ENCODE measurements around the gene SHISA5. TPM values are rescaled to one million over a fixed set of nuclear protein-coding genes. Genes with fewer than 3 reads are reported as not detected.

The SHISA5 gene
- total and polyA plus RNA-seq, 2 of the 4 experiments (the other 2 are of a cell fraction), result 82.3 to 162 TPM

DNA sequence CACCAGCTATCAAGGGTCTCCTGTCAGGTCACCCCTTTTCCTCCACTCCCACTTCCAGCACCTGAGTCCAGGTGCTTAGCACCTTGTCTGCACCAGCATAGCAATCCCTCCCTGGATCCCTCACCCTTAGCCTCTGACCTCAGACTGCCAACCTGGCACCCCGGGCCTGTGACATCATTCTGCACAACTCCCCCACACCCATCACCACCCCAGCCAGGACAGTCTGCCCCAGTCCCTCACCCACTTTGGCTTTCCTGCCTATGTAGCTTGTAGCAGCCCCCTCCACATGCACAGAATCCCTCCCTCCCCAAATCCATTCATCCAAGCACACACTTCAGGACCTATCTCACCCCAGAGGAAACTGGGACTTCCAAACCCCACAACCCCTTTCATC is 73.3 kb downstream of the SHISA5 start:
- H2AK9ac ChIP-seq (replicated peaks; ENCODE audit: low read depth, low read length, poor library complexity), result peak overlapping the region; percentile 98
- H3K4me2 ChIP-seq (ENCODE audit: low read depth, low read length), result no peak overlapping the region
- H3K9ac ChIP-seq (ENCODE audit: low read depth, low read length), result no peak overlapping the region
- H2BK5ac ChIP-seq (ENCODE audit: low read depth, low read length, poor library complexity, severe bottlenecking), result no peak overlapping the region
- no TSS peak for BruUV-seq (replicated peaks)
- H3K27me3 ChIP-seq (ENCODE audit: control insufficient read depth, insufficient read depth, low read length), result no peaks in the 10 kb centered on the region
- no peak overlapping the region for H3K56ac ChIP-seq (ENCODE audit: extremely low read depth, insufficient read depth, low read length)
- H3K9me1 ChIP-seq (ENCODE audit: insufficient read depth, low read length), result peaks cover 13% of the 10 kb centered on the region
- ChIA-PET CTCF (no interaction called here), POLR2A (ENCODE audit: unreplicated experiment) (no interaction called here)
- no peak overlapping the region for H4K5ac ChIP-seq (ENCODE audit: low read depth, low read length)
- no peak overlapping the region for H4K91ac ChIP-seq (ENCODE audit: insufficient read depth, low read depth, low read length)
- no peak overlapping the region for H2BK120ac ChIP-seq (ENCODE audit: low read depth, low read length)
- H3K4ac ChIP-seq (ENCODE audit: low read depth, low read length), result peak overlapping the region; percentile 70
- no peak for ATAC-seq (ENCODE audit: low read depth)
- dilution Hi-C loops (cut with HindIII; ENCODE audit: low sequenced_read_pairs, unreplicated experiment), result no loop called here
- no peak overlapping the region for H3K18ac ChIP-seq (ENCODE audit: low read depth, low read length)
- intact Hi-C loops (cut with micrococcal nuclease), result no loop called here
- peaks cover 21% of the 10 kb centered on the region; the same call in 1 of the 2 replicates for H3K4me1 ChIP-seq (ENCODE audit: control insufficient read depth, insufficient read depth, low read length)
- peaks cover 16 to 48% of the 10 kb centered on the region in 2 experiments; a peak in 3 of 4 replicates for H3K79me1 ChIP-seq (ENCODE audit: low read depth in 1 of 2, low read length in 2 of 2)
- no peak overlapping the region for H3K4me3 ChIP-seq (ENCODE audit: insufficient read depth, low read depth, low read length)
- peak overlapping the region; percentile 20; the same call in 1 of the 2 replicates for H2AK5ac ChIP-seq (ENCODE audit: low read depth, low read length)
- no peak for DNase-seq
- H3K9me3 ChIP-seq (ENCODE audit: control insufficient read depth, insufficient read depth, low read length), result no peaks in the 10 kb centered on the region
- no peak overlapping the region; the same call in 1 of the 2 replicates for H3K23ac ChIP-seq (ENCODE audit: low read depth, low read length)
- H4K20me1 ChIP-seq (ENCODE audit: insufficient read depth, low read length), result peaks cover 19% of the 10 kb centered on the region
- H3K14ac ChIP-seq (replicated peaks; ENCODE audit: low read depth, low read length), result no peak overlapping the region
- H3K36me3 ChIP-seq (ENCODE audit: control insufficient read depth, insufficient read depth, low read length), result peaks cover 18% of the 10 kb centered on the region
- 100% methylated on average over 1 of the region's 1 CpG; no CpG with 5 or more reads in 1 of the 2 experiments for WGBS, 2 experiments (ENCODE audit: extremely low coverage in 2 of 2, insufficient read length in 1 of 2)
- TF ChIP-seq NFE2L2 (IDR thresholded peaks at IDR 0.05; ENCODE audit: low read depth, low read length) (no peak), FOS (IDR thresholded peaks at IDR 0.05; ENCODE audit: low read depth, low read length) (no peak), CEBPB (IDR thresholded peaks at IDR 0.05; ENCODE audit: low read depth, low read length) (no peak), CHD1 (IDR thresholded peaks at IDR 0.05; ENCODE audit: low read depth, low read length) (no peak), RCOR1 (IDR thresholded peaks at IDR 0.05; ENCODE audit: insufficient replicate concordance, low read length) (no peak)
- TF ChIP-seq, protein P1, sequence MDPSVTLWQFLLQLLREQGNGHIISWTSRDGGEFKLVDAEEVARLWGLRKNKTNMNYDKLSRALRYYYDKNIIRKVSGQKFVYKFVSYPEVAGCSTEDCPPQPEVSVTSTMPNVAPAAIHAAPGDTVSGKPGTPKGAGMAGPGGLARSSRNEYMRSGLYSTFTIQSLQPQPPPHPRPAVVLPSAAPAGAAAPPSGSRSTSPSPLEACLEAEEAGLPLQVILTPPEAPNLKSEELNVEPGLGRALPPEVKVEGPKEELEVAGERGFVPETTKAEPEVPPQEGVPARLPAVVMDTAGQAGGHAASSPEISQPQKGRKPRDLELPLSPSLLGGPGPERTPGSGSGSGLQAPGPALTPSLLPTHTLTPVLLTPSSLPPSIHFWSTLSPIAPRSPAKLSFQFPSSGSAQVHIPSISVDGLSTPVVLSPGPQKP (IDR thresholded peaks at IDR 0.05; ENCODE audit: borderline replicate concordance, low read depth, low read length), result no peak
- TF ChIP-seq, protein P2, sequence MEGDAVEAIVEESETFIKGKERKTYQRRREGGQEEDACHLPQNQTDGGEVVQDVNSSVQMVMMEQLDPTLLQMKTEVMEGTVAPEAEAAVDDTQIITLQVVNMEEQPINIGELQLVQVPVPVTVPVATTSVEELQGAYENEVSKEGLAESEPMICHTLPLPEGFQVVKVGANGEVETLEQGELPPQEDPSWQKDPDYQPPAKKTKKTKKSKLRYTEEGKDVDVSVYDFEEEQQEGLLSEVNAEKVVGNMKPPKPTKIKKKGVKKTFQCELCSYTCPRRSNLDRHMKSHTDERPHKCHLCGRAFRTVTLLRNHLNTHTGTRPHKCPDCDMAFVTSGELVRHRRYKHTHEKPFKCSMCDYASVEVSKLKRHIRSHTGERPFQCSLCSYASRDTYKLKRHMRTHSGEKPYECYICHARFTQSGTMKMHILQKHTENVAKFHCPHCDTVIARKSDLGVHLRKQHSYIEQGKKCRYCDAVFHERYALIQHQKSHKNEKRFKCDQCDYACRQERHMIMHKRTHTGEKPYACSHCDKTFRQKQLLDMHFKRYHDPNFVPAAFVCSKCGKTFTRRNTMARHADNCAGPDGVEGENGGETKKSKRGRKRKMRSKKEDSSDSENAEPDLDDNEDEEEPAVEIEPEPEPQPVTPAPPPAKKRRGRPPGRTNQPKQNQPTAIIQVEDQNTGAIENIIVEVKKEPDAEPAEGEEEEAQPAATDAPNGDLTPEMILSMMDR (conservative IDR thresholded peaks at IDR 0.05; ENCODE audit: low read depth, low read length), result no peak
- no peak overlapping the region for H2BK15ac ChIP-seq (ENCODE audit: low read depth, low read length)
- H2BK20ac ChIP-seq (ENCODE audit: low read depth, low read length), result no peak overlapping the region
- in situ Hi-C loops (cut with MboI; ENCODE audit: low sequenced_read_pairs), result no loop called here
- no peak overlapping the region for H4K8ac ChIP-seq (ENCODE audit: low read depth in 2 of 2, low read length in 2 of 2)
- no peak overlapping the region for H2AFZ ChIP-seq (replicated peaks; ENCODE audit: low read length, poor library complexity)
- H3K27ac ChIP-seq (ENCODE audit: insufficient read depth, low read length), result no peak overlapping the region
